Measurements from ENCODE around the gene RSPH9.

DNA sequence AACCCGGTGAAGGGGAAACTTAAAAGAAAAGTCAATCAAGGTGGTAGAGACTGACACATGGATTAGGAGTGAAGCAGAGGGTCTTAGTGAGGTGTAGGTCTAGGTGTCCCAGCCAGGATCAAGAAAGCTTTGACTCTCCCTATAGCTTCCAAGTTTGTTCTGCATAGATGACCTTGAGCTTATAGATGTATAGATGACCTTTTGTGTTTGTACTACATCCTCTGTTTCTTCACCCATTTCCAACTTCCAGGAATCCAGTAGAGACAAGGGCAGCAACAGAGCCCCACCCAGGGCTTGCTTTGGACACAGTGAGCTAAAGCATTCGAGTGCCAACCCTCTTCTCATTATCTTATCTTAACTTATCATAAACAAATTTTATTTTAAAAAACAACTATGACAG is 44.6 kb downstream of the RSPH9 start:
- TF ChIP-seq, protein P1, sequence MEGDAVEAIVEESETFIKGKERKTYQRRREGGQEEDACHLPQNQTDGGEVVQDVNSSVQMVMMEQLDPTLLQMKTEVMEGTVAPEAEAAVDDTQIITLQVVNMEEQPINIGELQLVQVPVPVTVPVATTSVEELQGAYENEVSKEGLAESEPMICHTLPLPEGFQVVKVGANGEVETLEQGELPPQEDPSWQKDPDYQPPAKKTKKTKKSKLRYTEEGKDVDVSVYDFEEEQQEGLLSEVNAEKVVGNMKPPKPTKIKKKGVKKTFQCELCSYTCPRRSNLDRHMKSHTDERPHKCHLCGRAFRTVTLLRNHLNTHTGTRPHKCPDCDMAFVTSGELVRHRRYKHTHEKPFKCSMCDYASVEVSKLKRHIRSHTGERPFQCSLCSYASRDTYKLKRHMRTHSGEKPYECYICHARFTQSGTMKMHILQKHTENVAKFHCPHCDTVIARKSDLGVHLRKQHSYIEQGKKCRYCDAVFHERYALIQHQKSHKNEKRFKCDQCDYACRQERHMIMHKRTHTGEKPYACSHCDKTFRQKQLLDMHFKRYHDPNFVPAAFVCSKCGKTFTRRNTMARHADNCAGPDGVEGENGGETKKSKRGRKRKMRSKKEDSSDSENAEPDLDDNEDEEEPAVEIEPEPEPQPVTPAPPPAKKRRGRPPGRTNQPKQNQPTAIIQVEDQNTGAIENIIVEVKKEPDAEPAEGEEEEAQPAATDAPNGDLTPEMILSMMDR (IDR thresholded peaks at IDR 0.05; ENCODE audit: low read depth, low read length, missing input control): no peak
- TF ChIP-seq, protein P2, sequence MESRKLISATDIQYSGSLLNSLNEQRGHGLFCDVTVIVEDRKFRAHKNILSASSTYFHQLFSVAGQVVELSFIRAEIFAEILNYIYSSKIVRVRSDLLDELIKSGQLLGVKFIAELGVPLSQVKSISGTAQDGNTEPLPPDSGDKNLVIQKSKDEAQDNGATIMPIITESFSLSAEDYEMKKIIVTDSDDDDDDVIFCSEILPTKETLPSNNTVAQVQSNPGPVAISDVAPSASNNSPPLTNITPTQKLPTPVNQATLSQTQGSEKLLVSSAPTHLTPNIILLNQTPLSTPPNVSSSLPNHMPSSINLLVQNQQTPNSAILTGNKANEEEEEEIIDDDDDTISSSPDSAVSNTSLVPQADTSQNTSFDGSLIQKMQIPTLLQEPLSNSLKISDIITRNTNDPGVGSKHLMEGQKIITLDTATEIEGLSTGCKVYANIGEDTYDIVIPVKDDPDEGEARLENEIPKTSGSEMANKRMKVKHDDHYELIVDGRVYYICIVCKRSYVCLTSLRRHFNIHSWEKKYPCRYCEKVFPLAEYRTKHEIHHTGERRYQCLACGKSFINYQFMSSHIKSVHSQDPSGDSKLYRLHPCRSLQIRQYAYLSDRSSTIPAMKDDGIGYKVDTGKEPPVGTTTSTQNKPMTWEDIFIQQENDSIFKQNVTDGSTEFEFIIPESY (IDR thresholded peaks at IDR 0.05): no peak
- TF ChIP-seq RAD21 (IDR thresholded peaks at IDR 0.05) (no peak), EGR1 (IDR thresholded peaks at IDR 0.05; ENCODE audit: low read depth in 2 of 2) (no peak), TAF1 (conservative IDR thresholded peaks at IDR 0.05) (no peak), RXRA (IDR thresholded peaks at IDR 0.05) (no peak), GABPA (IDR thresholded peaks at IDR 0.05 in 1 of 2, conservative IDR thresholded peaks at IDR 0.05 in 1 of 2) (no peak), JUND (IDR thresholded peaks at IDR 0.05) (no peak)
- TF ChIP-seq, protein P3, sequence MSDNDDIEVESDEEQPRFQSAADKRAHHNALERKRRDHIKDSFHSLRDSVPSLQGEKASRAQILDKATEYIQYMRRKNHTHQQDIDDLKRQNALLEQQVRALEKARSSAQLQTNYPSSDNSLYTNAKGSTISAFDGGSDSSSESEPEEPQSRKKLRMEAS (IDR thresholded peaks at IDR 0.05): no peak

Measured in liver (tissue), 3 donors.